ENCODE results near the gene RPL10. TPM values are rescaled to one million over a fixed set of nuclear protein-coding genes. Genes with fewer than 3 reads are reported as not detected.
A peak's percentile ranks its signal among the peaks of the same experiment; 100 is the strongest.

The RPL10 gene
- total and polyA plus RNA-seq, 2 of the 13 experiments (the other 11 are each of a cell fraction or from before 2014, with no cell fraction given) = 2,381 to 4,713 TPM

- TF ChIP-seq ZBTB34 (CRISPR knock-in tag; IDR thresholded peaks at IDR 0.05) = no peak
- no peak for TF ChIP-seq ZBTB25 (CRISPR knock-in tag; IDR thresholded peaks at IDR 0.05)
- TF ChIP-seq TFE3 (CRISPR knock-in tag; IDR thresholded peaks at IDR 0.05) = no peak
- TF ChIP-seq ZNF629 (CRISPR knock-in tag; conservative IDR thresholded peaks at IDR 0.05) = no peak
- TF ChIP-seq AHR (CRISPR knock-in tag; IDR thresholded peaks at IDR 0.05) = no peak
- TF ChIP-seq ZFP36L2 (CRISPR knock-in tag; IDR thresholded peaks at IDR 0.05) = no peak
- TF ChIP-seq PATZ1 (CRISPR knock-in tag; IDR thresholded peaks at IDR 0.05) = peak; percentile 80
- no peak for TF ChIP-seq DPF2 (CRISPR knock-in tag; IDR thresholded peaks at IDR 0.05; ENCODE audit: borderline replicate concordance, low read depth)
- TF ChIP-seq ZNF329 (CRISPR knock-in tag; IDR thresholded peaks at IDR 0.05; ENCODE audit: low read depth) = no peak
- no peak for TF ChIP-seq NFE2L2 (IDR thresholded peaks at IDR 0.05; ENCODE audit: low read length)
- TF ChIP-seq ZNF547 (CRISPR knock-in tag; IDR thresholded peaks at IDR 0.05) = no peak
- no peak for TF ChIP-seq ZBTB1 (CRISPR knock-in tag; IDR thresholded peaks at IDR 0.05; ENCODE audit: borderline replicate concordance)
- TF ChIP-seq SIN3B (IDR thresholded peaks at IDR 0.05; ENCODE audit: low read length) = no peak
- no peak for TF ChIP-seq HMG20B (CRISPR knock-in tag; conservative IDR thresholded peaks at IDR 0.05)
- no peak for TF ChIP-seq ZFP37 (CRISPR knock-in tag; IDR thresholded peaks at IDR 0.05; ENCODE audit: borderline replicate concordance)
- TF ChIP-seq CHCHD3 (CRISPR knock-in tag; IDR thresholded peaks at IDR 0.05) = no peak
- no peak for TF ChIP-seq ZNF432 (CRISPR knock-in tag; IDR thresholded peaks at IDR 0.05; ENCODE audit: borderline replicate concordance)
- no peak for TF ChIP-seq ZBED4 (CRISPR knock-in tag; IDR thresholded peaks at IDR 0.05; ENCODE audit: borderline replicate concordance)
These were observed 27.0 kb upstream of the RPL10 start (continued) for GRCh38 chrX:154371017-154371788.

All from HepG2 (cell line).